A172 (cell line): ENCODE results near the gene HOXA11. TPM values are rescaled to one million over a fixed set of nuclear protein-coding genes. Genes with fewer than 3 reads are reported as not detected.

ENCODE experiments used
- DNase-seq: peaks from one replicate; pipeline ENCODE4 v3.0.0-alpha.2; 2015; ENCODE audit warnings: low spot score
- total RNA-seq: library from RNA; depleted of rRNA; stranded (reverse); fragments of >200 nt; shearing (Covaris generic); gene quantifications from 2 replicates; pipeline ENCODE4 v1.2.3, GENCODE V29; 2014; rRNA removed

Gene HOXA11
- 1.2 TPM in 2 replicates for total RNA-seq

DNA sequence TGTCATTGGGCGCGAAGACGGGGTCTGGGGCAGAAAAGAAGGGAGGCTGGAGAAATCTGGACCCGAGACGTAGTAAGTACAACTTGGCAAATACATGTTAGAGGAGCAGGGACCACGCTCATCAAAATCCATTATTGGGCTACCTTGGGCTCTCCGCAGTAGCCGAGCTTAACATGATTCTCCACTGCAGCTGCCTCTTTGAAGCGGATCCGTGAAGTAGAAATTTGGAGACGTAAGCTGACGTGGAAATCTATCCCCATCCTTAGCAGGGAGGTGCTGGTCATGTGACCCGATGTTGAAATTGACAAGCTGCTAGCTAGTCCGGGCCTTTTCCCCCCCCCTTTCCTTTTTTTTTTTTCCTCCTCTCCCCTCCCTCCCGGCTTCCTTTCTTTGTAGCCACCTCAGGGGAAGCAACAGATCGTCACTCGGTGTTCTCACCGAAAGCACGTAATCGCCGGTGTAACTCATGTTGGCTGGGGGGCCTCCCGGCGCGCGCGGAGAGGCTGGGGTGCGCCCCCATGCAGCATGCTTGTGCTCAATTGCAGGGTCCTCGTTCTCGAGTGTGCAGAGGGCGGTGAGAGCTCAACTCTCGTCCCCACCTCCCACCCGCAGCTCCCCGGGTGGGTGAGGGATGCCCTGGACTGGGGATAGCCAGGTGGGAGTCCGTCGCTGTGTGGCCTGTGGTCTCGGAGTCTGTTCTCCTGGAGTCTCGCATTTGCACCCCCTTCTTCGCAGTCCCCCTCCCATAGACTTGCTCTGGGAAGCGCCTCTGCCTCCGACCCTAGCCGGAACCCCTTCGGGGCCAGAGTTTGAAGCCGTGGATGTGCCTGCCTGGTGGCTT lies at the start of gene HOXA11:
Gene HOXA11, minus strand, starts transcription at position 220 of the 841 bp plus-strand sequence. Its CDS starts 88 bp downstream, at position 132.
- no peak for DNase-seq

DNA sequence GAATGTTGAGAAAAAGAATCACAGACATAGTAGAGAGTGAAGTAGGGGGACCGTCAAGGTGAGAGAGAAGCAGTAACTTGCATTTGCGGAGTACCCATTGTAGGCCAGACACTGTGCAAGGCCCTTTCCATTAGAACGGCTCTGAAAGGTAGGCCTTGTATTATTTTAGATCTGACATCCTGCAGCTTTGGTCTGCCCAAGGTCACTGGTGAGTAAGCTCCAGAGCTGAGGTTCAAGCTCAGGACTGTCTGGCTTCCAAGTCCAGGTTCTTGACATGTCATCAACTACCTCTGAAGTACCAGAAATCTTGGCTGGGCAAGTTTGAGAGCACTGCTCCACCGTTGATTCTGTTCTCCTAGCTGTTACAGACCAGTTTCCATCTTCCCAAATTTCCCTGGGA lies 44.4 kb upstream of the HOXA11 start:
- DNase-seq = no peak

DNA sequence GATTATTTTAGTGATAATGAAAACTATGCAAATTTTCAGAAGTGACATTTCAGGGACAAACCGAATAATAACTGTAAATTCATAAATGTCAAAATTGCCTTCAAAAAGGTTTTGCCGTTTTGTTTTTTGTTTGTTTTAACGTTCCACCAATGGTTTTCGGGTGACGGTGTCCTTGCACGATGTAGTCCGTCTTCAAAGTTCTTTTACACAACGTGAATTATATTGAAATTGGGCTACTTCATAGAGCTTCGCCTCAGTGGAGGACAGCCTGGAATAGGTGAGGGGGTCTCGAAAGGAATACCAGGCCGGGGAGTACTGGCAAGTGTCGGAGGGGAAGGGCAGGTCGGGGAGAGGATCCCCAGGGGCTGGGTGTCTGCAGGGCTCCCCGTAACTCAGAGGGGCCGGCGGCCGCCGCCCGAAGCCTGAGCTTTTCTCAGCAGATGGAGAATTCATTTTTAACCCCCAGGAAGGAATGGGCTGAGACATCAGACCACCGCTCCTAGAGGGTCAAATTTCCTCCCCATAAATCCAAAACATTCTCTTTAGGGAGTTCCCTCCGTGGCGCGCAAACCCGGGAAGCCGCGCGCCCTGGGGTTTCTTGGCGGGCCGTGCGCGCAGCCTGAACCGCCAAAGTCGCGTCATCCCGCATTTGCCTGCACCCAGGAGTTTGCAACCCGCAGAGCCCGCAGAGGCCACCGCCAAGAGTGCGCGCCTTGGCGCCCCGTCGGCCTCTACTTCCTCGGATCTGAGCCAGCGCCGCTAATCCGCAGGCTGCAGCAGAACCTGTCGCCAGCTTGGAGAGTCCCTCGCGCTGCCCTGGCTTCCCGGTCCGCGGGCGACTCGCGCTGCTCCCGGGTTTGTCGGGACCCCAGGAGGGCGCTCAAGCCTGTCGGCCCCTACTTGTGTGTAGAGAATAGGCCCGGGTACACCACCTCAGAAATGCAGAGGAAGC lies 40.2 kb upstream of the HOXA11 start:
- no peak for DNase-seq

DNA sequence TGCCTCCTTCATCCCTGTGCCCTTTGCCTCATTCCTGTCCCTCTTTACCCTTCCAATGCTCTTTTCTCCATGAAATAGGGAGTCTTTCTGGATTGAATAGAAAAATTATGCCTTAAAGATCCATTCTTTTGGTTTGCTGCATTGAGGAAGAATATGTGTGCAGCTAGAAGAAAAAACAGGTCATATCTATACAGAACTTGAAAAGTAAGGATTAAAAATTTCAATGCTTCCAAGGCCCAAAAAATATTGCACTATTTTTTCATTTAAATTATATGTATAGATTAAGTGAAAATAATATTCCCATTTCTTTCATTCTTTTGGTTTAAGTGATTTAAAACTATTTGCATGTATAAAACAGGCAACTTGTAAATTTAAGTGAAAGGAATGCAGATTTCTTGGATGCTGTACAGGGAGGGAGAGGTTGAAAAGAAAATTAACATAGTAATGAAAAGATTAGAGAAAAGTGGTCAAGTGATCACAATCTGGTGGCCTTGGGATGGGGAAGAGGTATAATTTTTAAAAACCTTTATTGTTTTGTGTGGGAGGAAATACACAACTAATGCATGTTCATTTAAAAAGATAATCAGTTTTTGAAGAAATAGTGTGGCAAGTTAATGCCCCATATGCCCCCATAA lies 39.0 kb upstream of the HOXA11 start:
- no peak for DNase-seq

DNA sequence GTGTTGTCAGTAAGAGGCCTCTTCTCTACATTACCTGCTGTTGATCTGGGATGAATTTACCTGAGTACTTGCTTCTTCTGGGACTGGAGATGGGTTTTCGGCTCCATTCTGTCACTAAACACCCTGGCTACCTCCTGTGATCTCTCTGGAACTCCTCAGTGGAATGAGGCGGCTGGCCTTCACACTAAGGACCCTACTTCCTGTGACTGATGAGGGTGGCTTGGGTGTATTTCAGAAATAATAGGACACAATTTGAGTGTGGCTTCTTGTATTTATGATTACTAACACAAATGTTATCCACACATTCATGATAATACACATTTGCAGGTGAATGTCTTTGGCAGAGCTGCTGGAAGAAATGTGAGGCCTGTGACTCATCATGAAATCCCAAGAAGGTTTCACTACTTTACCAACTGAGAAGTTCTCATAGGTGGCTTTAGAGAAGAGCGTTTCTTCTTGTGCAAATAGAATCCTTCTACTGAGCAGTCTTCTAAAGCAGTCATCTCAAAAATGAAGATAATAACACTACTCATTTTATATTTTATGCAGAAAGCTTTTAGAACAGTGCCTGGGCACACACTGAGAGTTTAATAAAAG lies 36.3 kb upstream of the HOXA11 start:
- peak; percentile 27 for DNase-seq

DNA sequence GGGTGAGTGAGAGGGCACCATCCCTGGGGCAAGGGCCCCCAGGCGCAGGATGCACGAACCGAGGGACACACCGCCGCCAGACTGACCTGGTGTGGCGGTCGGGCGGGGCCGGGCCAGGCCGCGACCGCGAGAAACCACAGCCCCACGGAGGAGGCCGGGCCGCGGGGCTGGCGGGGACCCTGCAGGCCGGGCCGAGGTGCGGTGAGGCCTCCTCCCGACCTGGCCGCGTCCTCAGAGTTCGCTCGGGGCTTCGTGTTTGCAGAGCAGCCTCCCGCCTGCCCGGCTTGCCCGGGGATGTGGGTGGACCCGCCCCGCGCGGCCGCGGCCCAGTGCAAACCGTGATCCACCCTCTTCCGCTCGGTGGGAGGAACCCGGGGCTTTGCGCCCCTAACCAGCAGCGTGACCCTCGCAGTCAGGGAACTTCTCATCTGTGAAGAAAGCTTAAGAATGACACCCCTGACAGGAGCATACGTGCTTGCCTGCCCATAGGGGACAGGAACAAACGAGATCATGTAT lies 35.5 kb upstream of the HOXA11 start:
- DNase-seq = no peak

DNA sequence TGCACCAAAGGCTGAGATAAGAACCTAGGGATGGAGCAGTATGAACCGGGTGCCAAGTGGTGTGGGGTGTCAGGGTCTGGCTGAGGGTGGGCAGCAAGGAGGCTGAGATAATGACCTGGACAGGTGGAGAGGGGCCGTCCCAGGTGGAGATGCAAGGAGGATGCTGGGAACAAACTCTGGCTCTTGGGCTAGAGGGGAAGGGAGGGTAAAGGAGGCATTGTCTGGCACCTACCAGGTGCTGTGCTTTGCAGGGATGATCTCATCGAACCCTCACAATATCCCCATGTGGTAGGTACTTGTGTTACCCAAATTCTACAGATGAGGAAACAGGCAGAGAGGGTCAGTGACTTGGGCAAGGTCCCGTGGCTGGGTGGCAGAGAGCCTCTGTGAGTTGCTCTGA lies 34.8 kb upstream of the HOXA11 start:
- DNase-seq = no peak

DNA sequence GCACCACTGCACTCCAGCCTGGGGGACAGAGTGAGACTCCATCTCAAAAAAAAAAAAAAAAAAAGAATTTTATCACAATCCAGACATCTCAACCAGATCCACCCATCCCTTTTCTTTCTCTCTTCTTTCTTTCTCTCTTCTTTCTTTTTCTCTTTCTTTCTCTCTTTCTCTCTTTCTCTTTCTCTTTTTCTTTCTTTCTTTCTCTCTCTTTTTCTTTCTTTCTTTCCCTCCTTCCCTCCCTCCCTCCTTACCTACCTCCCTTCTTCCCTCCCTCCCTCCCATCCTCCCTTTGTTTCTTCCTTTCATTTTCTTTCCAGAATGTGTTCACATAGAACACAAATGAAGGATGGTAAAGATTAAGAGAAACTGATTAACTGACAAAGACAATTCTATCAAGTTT lies 32.9 kb upstream of the HOXA11 start:
- DNase-seq = no peak

DNA sequence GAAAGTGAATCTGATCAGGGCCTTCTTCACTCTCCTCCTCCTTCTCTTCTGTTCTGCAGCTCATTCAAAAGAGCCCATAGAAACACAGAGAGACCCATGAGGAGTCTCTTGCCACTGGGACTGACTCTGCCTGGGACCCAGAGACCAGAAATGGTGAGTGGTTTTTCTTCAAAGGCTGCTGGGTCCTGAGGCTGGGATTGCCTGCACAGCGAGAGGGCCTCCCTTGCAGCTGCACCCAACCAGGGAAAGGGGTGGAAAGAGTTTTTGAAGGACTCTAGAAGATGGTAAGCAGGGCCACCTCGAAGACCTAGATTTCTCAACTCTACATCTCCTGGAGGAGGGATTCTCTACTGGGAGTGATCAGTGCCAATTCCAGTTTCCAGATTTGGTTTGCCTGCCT lies 30.3 kb upstream of the HOXA11 start:
- no peak for DNase-seq

DNA sequence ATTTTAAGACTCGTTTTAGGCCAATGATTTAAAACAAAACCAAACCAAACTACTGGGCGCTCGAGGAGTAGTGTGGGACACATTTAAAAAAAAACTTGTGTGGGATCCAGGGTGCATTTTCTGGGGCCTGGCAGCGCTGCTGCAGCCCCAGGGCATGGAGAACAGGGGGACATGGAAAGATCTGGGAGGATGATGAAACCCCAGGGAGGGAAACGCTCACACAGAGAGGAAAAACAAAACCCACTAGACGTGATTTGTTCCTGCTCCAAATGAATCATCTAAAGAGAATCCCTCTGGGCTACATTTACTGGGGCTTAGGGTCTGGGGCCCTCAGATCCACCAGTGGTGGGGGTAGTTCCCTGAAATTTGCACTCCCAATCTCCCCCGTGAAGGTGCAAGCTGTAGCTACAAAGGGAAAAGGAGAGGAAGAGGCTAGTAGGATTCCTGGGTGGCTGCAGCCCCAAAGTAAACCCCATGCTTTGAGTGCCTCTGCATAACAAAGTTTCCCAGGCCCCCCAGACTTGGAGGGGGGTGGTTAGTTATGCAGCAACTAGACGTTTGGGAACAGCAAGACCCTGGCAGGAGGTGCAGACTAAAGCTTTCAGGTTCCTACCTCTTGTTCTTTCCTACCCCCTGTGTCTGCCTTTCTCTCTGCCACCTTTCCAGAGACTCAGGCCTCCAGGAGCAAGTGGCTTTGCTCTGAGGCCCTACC lies 29.4 kb upstream of the HOXA11 start:
- no peak for DNase-seq

DNA sequence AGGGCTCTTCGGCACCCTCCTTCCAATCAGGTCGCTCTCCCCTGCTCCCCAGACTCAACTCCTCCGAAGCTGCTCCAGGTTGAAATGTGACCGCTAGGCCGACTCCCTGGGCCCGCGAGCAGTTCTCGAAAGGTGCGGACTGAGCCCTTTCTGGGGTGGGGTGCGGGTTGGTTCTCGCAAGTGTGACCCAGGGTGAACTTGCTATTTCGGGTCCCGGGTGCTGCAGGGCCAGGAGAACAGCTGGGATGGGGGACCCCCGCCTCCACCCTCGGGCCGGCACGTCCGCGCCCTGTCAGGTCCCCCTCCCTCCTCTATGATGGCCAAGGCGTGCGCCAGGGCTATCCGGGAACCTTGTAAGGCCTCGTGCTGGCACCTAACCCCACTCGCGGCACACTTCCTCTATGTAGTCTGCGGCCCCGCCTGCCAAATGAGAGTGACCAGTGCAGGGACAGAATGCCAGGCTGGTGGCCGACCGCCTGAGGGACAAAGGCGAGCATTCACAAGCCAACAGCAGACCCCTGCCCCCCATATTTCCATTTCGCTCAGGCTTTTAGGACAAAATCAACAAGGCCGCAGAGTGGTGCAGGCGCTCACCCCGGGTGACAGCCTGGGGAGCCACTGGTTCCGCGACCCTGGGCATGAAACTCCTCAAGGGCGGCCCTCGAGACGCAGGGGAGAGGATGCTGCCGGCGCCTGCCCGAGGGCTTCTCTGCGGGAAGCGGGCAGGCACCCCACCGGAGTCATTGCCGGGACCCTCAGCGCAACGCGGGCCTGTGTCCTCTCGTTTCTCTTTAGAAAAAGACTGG lies 28.6 kb upstream of the HOXA11 start:
- DNase-seq = no peak

DNA sequence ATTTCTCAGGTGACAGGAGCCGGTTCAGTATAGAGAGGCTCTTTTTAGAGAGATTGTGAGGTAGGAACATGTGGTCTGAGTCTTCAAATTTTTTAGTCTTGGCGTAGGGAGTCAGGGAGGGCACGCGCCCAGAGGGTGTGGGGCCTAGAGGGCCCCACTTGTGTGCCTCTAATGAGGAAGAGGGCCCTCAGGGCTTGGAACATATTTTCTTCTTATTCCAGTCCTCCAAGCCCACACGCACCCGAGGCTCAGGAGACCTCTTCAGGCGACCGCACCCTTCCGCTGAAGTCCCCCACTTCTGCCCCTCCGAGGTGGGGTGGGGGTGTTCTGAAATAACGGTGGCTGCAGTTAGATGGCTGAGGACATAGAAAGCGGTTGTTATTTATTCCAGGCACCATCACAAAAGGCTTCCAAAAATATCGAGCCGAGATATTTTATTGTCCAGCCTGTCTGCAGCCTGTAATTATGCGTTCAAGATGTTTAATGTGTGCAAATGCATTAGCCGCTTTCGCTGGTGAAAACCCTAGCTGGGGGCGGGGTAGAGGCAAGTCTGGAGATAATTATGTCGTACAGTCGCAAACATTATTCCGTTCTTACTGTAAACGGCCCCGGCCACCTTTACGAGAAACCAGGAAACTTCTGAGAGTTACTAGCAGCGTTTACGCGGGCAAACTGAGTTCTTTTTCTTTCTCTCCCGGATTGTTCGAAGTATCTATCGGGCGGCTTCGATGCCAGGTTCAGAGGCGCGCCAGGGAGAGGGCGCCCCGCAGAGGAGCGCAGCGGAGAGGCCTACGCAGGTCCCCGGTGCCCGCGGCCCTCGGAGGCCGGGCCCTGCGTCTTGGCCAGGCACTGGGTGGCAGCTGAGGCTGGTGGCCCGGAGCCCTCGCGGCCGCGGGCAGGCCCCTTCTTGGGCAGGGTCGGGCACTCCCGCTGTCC lies 27.7 kb upstream of the HOXA11 start:
- DNase-seq = no peak

DNA sequence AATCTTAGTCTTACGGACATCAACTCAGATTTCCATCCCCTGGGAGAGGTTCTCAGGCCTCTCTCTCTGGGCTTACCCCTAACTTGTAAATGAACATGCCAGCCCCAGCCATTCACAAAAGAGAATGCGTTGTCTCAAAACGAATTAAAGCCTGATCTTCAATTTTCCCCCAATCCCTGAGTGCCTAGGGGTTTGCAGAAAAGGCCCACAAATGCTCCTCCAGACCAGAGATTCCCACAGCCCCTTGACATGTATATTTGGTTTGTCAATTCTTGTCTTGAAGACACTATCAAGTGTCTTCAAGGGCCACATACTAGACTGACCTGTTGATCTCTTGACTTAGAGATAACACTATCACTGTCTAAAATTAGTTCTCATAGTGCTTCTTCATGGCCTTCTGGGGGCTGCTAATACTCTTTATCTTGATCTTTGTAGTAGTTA lies 26.8 kb upstream of the HOXA11 start:
- no peak for DNase-seq

DNA sequence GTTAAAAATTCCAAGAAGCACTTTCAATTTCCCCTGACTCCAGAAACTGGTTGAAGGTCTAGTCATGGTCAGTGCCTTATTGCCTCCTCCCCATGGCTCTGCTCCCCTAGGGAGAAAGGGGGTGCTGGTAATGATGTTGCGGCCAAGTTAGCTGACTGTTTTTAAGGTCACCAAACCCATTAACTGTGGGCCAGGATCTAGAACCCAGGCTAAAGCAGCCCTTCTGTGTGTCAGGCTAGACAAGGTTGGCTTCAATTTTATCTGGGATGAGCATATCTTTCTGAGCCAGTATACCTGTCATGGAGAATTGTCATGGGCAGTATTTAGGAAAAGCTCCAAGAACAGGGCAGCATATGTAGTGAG lies 26.0 kb upstream of the HOXA11 start:
- DNase-seq = no peak

DNA sequence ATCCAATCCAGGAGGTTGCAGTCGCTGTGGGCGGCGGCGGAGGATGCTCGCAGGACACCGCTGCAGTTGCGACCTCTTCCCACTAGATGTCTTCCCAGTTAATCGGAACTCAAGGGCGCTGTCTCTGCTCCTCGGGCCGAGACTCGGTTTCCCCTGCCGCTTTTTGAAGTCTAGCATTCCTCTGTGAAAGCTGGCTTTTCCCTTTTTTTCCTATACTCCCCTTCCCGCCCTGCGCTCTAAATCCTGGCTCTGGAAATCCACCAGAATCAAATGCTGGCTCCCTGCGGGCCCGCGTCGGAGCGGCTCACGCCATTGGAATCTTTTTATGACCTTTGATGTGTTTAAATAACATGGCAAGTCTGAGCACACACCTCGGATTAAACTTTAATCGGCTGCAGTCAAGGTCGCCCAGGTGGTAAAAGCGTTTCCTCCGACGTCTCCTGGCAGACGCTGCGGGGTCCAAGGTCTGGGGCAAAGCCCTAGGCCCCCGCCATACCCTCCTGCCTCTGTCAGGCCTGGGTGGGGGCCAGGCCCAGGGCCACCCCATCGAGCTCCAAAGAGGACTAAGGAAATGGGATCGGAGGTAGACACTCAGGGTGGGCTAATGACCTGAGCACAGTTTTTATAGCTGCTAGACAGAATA lies 25.5 kb upstream of the HOXA11 start:
- DNase-seq = peak; percentile 53

DNA sequence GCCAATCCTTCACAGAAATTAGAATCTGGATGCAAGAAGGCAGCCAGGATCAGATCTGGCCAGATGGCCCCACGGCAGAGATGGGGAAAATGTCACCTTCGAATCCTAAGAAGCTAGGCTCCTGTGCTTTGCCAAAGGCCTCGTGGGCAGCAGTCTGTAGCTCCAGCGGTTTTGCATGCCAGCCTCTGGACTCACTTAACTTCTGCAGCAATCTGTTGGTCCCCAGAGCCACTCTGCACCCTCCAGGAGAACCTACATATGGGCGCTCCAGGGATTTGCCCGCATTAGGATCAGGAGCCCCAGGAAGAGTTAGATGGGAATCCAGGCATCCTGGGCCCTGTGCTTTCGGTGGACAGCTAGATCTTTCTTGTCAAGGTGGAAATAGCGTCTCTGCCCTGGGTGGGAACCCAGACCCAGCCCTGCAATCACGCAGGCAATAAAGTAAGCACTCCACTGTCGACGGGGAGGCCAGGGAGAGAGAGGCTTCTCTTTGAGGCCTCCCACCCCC lies 25.0 kb upstream of the HOXA11 start:
- DNase-seq = no peak

DNA sequence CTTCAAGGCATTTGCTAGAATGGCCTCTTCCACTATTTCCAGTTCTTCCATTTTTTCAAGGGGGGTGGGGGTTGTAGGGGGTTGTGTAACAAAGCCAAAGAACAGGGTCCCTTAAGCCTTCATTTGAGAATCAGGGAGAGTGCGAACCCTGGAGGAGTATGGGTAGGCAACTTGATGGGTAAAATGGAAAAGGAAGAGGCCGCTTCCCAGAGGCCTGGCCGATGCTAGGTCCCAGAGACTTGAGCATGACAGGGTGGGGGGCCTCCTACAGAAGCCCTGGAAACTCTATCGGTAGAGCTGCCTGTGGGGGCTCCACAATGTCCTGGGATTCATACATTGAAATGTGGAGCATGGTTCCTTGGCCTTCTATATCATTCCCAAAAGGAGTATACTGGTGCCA lies 24.0 kb upstream of the HOXA11 start:
- no peak for DNase-seq

DNA sequence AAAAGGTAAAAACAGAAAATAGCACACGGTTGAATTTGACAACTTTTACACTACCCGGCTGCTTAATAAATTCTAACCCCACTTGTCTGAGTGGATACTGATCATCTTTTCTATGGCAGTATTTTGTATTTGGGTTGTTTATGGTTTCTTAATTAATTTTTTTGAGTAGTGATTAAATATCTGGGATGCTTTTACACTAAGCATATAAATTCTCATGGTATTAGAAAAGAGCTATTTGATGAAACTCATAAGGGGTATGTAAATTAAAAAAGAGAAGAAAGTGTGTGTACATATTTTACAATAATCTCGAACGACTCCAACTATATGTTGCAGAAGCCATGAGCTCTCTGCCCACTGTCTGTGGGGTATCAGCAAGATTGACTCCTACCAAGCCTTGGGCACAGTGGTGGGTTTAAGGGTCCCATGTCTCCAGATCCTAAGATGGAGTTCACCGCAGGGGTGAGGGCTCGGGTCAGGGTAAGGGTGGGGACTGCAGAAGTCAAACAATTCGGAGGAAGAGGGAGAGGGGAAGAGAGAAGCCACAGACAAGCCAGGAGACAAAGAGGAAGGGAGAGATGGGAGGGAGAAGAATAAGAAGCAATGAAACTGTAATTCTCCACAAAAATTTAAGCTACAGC lies 22.4 kb upstream of the HOXA11 start:
- no peak for DNase-seq
